Liver (tissue), 9 donors: Measurements from ENCODE around the gene BMP6. TPM values are rescaled to one million over a fixed set of nuclear protein-coding genes. Genes with fewer than 3 reads are reported as not detected.
A peak's percentile ranks its signal among the peaks of the same experiment; 100 is the strongest.

Source experiments
- DNase-seq: peaks from one replicate; pipeline ENCODE4 v3.0.0-alpha.2; 2017; ENCODE audit warnings: low spot score
- H3K27ac ChIP-seq, 2 donors: one replicate each; pipeline ENCODE4 v1.7.0; 2013; ENCODE audit warnings: inconsistent platforms in 2 of 2, low read length in 2 of 2, control low read depth in 1 of 2, low read depth in 1 of 2, mild to moderate bottlenecking in 1 of 2
- H3K27me3 ChIP-seq, 4 donors: one replicate each; pipeline versions ENCODE4 v1.6.1 to v1.7.0; 2013; ENCODE audit warnings: low read length in 3 of 4, inconsistent platforms in 1 of 4, mild to moderate bottlenecking in 1 of 4, moderate library complexity in 1 of 4; ENCODE audit not compliant: control insufficient read depth in 4 of 4, insufficient read depth in 4 of 4
- H3K36me3 ChIP-seq, 4 donors: one replicate each; pipeline versions ENCODE4 v1.6.1 to v1.7.0; 2013; ENCODE audit warnings: low read length in 3 of 4, mild to moderate bottlenecking in 3 of 4, low read depth in 1 of 4, moderate library complexity in 1 of 4; ENCODE audit not compliant: control insufficient read depth in 4 of 4, insufficient read depth in 3 of 4
- H3K4me1 ChIP-seq, 4 donors: one replicate each; pipeline versions ENCODE4 v1.6.1 to v1.7.0; 2013; ENCODE audit warnings: low read length in 3 of 4, mild to moderate bottlenecking in 3 of 4, moderate library complexity in 1 of 4; ENCODE audit not compliant: control insufficient read depth in 4 of 4, insufficient read depth in 4 of 4
- H3K4me3 ChIP-seq, 3 donors: one replicate each; pipeline versions ENCODE4 v1.6.1 to v1.7.0; 2013; ENCODE audit warnings: low read length in 3 of 3, control low read depth in 1 of 3, low read depth in 1 of 3, mild to moderate bottlenecking in 1 of 3
- H3K9ac ChIP-seq, 2 donors: one replicate each; pipeline ENCODE4 v1.7.0; 2013; ENCODE audit warnings: low read length in 2 of 2, mild to moderate bottlenecking in 2 of 2, moderate library complexity in 2 of 2, control low read depth in 1 of 2, low read depth in 1 of 2
- H3K9me3 ChIP-seq, 4 donors: one replicate each; pipeline versions ENCODE4 v1.6.1 to v1.7.0; 2013; ENCODE audit warnings: low read length in 3 of 4; ENCODE audit not compliant: control insufficient read depth in 4 of 4
- EGR1 ChIP-seq, 2 donors: IDR thresholded peaks; 2 replicates each; pipeline ENCODE4 v1.6.1; 2016 to 2018; ENCODE audit warnings: antibody characterized with exemption in 2 of 2, low read depth in 2 of 2
- FOXA1 ChIP-seq: IDR thresholded peaks from 2 replicates; pipeline ENCODE4 v1.6.1; 2016; ENCODE audit warnings: antibody characterized with exemption
- FOXA2 ChIP-seq: IDR thresholded peaks from 2 replicates; pipeline ENCODE4 v1.6.1; 2016; ENCODE audit warnings: antibody characterized with exemption
- GABPA ChIP-seq, 2 donors: IDR thresholded peaks in 1 of 2; conservative IDR thresholded peaks in 1 of 2; 2 replicates each; pipeline ENCODE4 v1.6.1; 2016; ENCODE audit warnings: antibody characterized with exemption in 2 of 2, mild to moderate bottlenecking in 1 of 2, moderate library complexity in 1 of 2
- HNF4A ChIP-seq, 2 donors: conservative IDR thresholded peaks; 2 replicates each; pipeline ENCODE4 v1.6.1; 2016; ENCODE audit warnings: antibody characterized with exemption in 2 of 2, mild to moderate bottlenecking in 2 of 2
- HNF4G ChIP-seq: IDR thresholded peaks from 2 replicates; pipeline ENCODE4 v1.6.1; 2016; ENCODE audit warnings: antibody characterized with exemption
- JUND ChIP-seq, 2 donors: IDR thresholded peaks; 2 replicates each; pipeline ENCODE4 v1.6.1; 2016; ENCODE audit warnings: antibody characterized with exemption in 2 of 2
- NR2F2 ChIP-seq: IDR thresholded peaks from 2 replicates; pipeline ENCODE4 v1.6.1; 2016; ENCODE audit warnings: antibody characterized with exemption
- RAD21 ChIP-seq, 2 donors: IDR thresholded peaks; 2 replicates each; pipeline ENCODE4 v1.6.1; 2016; ENCODE audit warnings: antibody characterized with exemption in 2 of 2, mild to moderate bottlenecking in 2 of 2
- REST ChIP-seq: IDR thresholded peaks from 2 replicates; pipeline ENCODE4 v1.6.1; 2016; ENCODE audit warnings: antibody characterized with exemption, mild to moderate bottlenecking
- RXRA ChIP-seq, 2 donors: IDR thresholded peaks; 2 replicates each; pipeline ENCODE4 v1.6.1; 2017 to 2018; ENCODE audit warnings: antibody characterized with exemption in 2 of 2, mild to moderate bottlenecking in 1 of 2
- SP1 ChIP-seq: IDR thresholded peaks from 2 replicates; pipeline ENCODE4 v1.6.1; 2018; ENCODE audit warnings: antibody characterized with exemption, mild to moderate bottlenecking
- TAF1 ChIP-seq: conservative IDR thresholded peaks from 2 replicates; pipeline ENCODE4 v1.6.1; 2016; ENCODE audit warnings: antibody characterized with exemption, mild to moderate bottlenecking
- YY1 ChIP-seq: IDR thresholded peaks from 2 replicates; pipeline ENCODE4 v1.6.1; 2016; ENCODE audit warnings: antibody characterized with exemption, mild to moderate bottlenecking
- WGBS: extraction: QIAGEN DNeasy Blood & Tissue Kit; methylation state at CpG from one replicate; pipeline ENCODE4 v1.1.7; 2013; 5-methylcytosine and 5-hydroxymethylcytosine counted together
- polyA plus RNA-seq, 2 donors: library from polyadenylated mRNA; stranded (reverse) in 1 of 2; unstranded in 1 of 2; fragments of 200-250 nt in 1 of 2; fragments of >200 nt in 1 of 2; fragmentation: Nextera tagmentation in 1 of 2; extraction: Ambion mirVana in 1 of 2; gene quantifications; one replicate each; pipeline versions ENCODE4 v1.2.1 to v1.2.3, GENCODE V29; 2013 to 2015
- total RNA-seq, 2 donors: library from RNA; depleted of rRNA; stranded (reverse); fragments of >200 nt; gene quantifications; one replicate each; pipeline ENCODE4 v1.2.3, GENCODE V29; 2014
- TF ChIP-seq, protein P1 (sequence below): IDR thresholded peaks from 2 replicates; pipeline ENCODE4 v1.6.1; 2016; ENCODE audit warnings: antibody characterized with exemption
- TF ChIP-seq, protein P2 (sequence below): IDR thresholded peaks from 2 replicates; pipeline ENCODE4 v1.6.1; 2016; ENCODE audit warnings: antibody characterized with exemption
- TF ChIP-seq, protein P3 (sequence below): IDR thresholded peaks from 2 replicates; pipeline ENCODE4 v1.6.1; 2016; ENCODE audit warnings: antibody characterized with exemption
- TF ChIP-seq, protein P4 (sequence below): fragments of 150-350 bp; IDR thresholded peaks from 2 replicates; pipeline ENCODE4 v1.5.1; 2017; ENCODE audit warnings: improper control_type of control experiment, low read depth, low read length; ENCODE audit not compliant: missing input control
- donor health status: healthy.
- donor health status: healthy.
- donor health status: healthy.
- donor health status: healthy.
- donor health status: healthy.

BMP6 gene
- total and polyA plus RNA-seq, 4 donors: 0.57 to 5.9 (median 2.3) TPM

DNA sequence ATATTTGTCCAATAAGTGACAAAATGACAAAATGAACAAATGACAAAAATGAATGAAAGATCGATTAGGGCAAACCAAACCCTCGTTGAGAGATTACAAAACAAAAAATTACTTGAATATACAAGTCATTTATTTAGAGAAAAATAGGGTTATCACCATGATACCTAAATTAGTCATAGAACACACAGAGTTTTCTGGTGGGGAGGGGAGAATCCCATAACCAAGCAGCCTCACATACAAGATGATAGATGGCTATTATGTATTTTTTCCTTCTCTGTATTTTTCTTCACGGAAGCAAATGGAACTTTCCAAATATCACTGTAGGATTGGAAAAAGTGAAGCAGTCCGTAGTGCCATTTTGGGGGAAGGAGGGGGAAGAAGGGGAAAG, 28.5 kb upstream of the BMP6 start:
- no peak overlapping the region for H3K4me3 ChIP-seq
- no peaks in the 10 kb centered on the region for H3K9me3 ChIP-seq
- no peaks in the 10 kb centered on the region for H3K36me3 ChIP-seq
- H3K4me1 ChIP-seq: peaks cover 0 to 5% (median 2%) of the 10 kb centered on the region in 4 donors
- peak overlapping the region; percentile 70 to 71 for H3K27ac ChIP-seq
- no peaks in the 10 kb centered on the region for H3K27me3 ChIP-seq
- TF ChIP-seq, protein P1, sequence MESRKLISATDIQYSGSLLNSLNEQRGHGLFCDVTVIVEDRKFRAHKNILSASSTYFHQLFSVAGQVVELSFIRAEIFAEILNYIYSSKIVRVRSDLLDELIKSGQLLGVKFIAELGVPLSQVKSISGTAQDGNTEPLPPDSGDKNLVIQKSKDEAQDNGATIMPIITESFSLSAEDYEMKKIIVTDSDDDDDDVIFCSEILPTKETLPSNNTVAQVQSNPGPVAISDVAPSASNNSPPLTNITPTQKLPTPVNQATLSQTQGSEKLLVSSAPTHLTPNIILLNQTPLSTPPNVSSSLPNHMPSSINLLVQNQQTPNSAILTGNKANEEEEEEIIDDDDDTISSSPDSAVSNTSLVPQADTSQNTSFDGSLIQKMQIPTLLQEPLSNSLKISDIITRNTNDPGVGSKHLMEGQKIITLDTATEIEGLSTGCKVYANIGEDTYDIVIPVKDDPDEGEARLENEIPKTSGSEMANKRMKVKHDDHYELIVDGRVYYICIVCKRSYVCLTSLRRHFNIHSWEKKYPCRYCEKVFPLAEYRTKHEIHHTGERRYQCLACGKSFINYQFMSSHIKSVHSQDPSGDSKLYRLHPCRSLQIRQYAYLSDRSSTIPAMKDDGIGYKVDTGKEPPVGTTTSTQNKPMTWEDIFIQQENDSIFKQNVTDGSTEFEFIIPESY: no peak
- TF ChIP-seq GABPA (IDR thresholded peaks at IDR 0.05 in 1 of 2, conservative IDR thresholded peaks at IDR 0.05 in 1 of 2) (no peak), YY1 (no peak)
- H3K9ac ChIP-seq: no peak overlapping the region
- 74% methylated on average over 4 of the region's 4 CpGs for WGBS
- no peak for DNase-seq

- 26% methylated on average over 12 of the region's 12 CpGs for WGBS
- H3K9me3 ChIP-seq: no peaks in the 10 kb centered on the region
- no peaks in the 10 kb centered on the region for H3K27me3 ChIP-seq
- no peak for TF ChIP-seq TAF1
- TF ChIP-seq SP1: peak; percentile 80
- TF ChIP-seq YY1: peak; percentile 88
- TF ChIP-seq, protein P2, sequence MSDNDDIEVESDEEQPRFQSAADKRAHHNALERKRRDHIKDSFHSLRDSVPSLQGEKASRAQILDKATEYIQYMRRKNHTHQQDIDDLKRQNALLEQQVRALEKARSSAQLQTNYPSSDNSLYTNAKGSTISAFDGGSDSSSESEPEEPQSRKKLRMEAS: peak; percentile 64
- no peak for TF ChIP-seq HNF4G
- TF ChIP-seq GABPA (IDR thresholded peaks at IDR 0.05 in 1 of 2, conservative IDR thresholded peaks at IDR 0.05 in 1 of 2): peak in 1 of 2 donors; percentile 51
- TF ChIP-seq, protein P1: peak; percentile 86
- no peak for TF ChIP-seq FOXA1
- peak; percentile 93 to 97 for TF ChIP-seq JUND (IDR thresholded peaks at IDR 0.05)
- TF ChIP-seq RAD21 (IDR thresholded peaks at IDR 0.05): peak; percentile 16 to 46
- TF ChIP-seq FOXA2: peak; percentile 29
- TF ChIP-seq HNF4A (conservative IDR thresholded peaks at IDR 0.05): peak; percentile 70 to 83
- TF ChIP-seq REST: peak; percentile 61
- TF ChIP-seq EGR1 (IDR thresholded peaks at IDR 0.05; ENCODE audit: low read depth in 2 of 2): peak in 1 of 2 donors; percentile 48
- TF ChIP-seq, protein P3, sequence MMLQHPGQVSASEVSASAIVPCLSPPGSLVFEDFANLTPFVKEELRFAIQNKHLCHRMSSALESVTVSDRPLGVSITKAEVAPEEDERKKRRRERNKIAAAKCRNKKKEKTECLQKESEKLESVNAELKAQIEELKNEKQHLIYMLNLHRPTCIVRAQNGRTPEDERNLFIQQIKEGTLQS: peak; percentile 96
- peak; percentile 82 to 90 for TF ChIP-seq RXRA (IDR thresholded peaks at IDR 0.05)
- TF ChIP-seq, protein P4, sequence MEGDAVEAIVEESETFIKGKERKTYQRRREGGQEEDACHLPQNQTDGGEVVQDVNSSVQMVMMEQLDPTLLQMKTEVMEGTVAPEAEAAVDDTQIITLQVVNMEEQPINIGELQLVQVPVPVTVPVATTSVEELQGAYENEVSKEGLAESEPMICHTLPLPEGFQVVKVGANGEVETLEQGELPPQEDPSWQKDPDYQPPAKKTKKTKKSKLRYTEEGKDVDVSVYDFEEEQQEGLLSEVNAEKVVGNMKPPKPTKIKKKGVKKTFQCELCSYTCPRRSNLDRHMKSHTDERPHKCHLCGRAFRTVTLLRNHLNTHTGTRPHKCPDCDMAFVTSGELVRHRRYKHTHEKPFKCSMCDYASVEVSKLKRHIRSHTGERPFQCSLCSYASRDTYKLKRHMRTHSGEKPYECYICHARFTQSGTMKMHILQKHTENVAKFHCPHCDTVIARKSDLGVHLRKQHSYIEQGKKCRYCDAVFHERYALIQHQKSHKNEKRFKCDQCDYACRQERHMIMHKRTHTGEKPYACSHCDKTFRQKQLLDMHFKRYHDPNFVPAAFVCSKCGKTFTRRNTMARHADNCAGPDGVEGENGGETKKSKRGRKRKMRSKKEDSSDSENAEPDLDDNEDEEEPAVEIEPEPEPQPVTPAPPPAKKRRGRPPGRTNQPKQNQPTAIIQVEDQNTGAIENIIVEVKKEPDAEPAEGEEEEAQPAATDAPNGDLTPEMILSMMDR: no peak
- peak; percentile 39 for TF ChIP-seq NR2F2
- peak overlapping the region; percentile 70 to 71 for H3K27ac ChIP-seq
- peaks cover 0 to 5% (median 2%) of the 10 kb centered on the region in 4 donors for H3K4me1 ChIP-seq
- H3K36me3 ChIP-seq: no peaks in the 10 kb centered on the region
- peak overlapping the region in 1 of 2 donors; percentile 45 for H3K9ac ChIP-seq
- H3K4me3 ChIP-seq: no peak overlapping the region
- no peak for DNase-seq
These were observed 27.9 kb upstream of the BMP6 start for GRCh38 chr6:7697820-7698623.
